Astrocyte of the spinal cord (primary cell): ENCODE measurements around the gene MEPE.

Experiments
- DNase-seq: peaks from one replicate; pipeline ENCODE4 v3.0.0; 2011; ENCODE audit warnings: low read depth, low spot score
- H3K4me3 ChIP-seq: 2 replicates; pipeline ENCODE4 v1.5.1; 2011; ENCODE audit warnings: low read depth, mild to moderate bottlenecking, low read length, moderate library complexity
- in situ Hi-C: cut with HindIII; loops from 2 replicates; pipeline ENCODE4 v1.10.0; 2017; ENCODE audit warnings: low sequenced_read_pairs
- TF ChIP-seq, protein P1 (sequence below): IDR thresholded peaks from 2 replicates; pipeline ENCODE4 v1.5.1; 2012; ENCODE audit warnings: low read depth, mild to moderate bottlenecking, low read length, inconsistent platforms

The MEPE gene

GRCh38 chr4:87855559-87855958 lies 22.8 kb downstream of the MEPE start:
- TF ChIP-seq, protein P1, sequence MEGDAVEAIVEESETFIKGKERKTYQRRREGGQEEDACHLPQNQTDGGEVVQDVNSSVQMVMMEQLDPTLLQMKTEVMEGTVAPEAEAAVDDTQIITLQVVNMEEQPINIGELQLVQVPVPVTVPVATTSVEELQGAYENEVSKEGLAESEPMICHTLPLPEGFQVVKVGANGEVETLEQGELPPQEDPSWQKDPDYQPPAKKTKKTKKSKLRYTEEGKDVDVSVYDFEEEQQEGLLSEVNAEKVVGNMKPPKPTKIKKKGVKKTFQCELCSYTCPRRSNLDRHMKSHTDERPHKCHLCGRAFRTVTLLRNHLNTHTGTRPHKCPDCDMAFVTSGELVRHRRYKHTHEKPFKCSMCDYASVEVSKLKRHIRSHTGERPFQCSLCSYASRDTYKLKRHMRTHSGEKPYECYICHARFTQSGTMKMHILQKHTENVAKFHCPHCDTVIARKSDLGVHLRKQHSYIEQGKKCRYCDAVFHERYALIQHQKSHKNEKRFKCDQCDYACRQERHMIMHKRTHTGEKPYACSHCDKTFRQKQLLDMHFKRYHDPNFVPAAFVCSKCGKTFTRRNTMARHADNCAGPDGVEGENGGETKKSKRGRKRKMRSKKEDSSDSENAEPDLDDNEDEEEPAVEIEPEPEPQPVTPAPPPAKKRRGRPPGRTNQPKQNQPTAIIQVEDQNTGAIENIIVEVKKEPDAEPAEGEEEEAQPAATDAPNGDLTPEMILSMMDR = no peak
- in situ Hi-C loops = no loop called here
- DNase-seq = no peak
- H3K4me3 ChIP-seq = no peak overlapping the region

GRCh38 chr4:87856816-87857215 lies 24.0 kb downstream of the MEPE start:
- DNase-seq = no peak
- no peak overlapping the region for H3K4me3 ChIP-seq
- TF ChIP-seq, protein P1 = no peak
- in situ Hi-C loops = no loop called here

GRCh38 chr4:87857789-87858188 lies 25.0 kb downstream of the MEPE start:
- no peak for DNase-seq

DNA sequence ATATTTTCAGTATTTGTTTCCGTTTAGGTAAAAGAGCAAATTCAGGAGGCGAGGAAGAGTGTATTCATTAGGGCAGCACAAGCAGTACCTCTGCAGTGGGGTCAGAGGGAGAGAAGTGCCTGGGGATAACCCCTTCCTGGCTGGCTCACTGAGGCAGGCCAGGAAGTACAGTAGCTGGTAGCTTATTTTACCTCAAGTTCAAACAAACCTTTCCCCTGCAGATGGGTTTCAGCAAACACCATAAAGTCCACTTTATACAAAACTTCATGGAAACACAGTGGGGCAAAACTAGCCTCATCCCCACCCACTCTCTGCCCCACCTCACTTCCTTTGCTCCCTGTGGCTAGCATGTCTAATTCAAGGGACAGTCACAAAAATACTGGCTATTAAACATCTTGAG lies 29.5 kb downstream of the MEPE start:
- H3K4me3 ChIP-seq = no peak overlapping the region
- in situ Hi-C loops = no loop called here
- TF ChIP-seq, protein P1 = no peak
- DNase-seq = no peak

More at GRCh38 chr4:87857789-87858188, 25.0 kb downstream of the MEPE start:
- TF ChIP-seq, protein P1 = no peak
- no peak overlapping the region for H3K4me3 ChIP-seq
- in situ Hi-C loops = no loop called here

GRCh38 chr4:87863486-87863885 lies 30.7 kb downstream of the MEPE start:
- in situ Hi-C loops = no loop called here
- TF ChIP-seq, protein P1 = peak; percentile 9

DNA sequence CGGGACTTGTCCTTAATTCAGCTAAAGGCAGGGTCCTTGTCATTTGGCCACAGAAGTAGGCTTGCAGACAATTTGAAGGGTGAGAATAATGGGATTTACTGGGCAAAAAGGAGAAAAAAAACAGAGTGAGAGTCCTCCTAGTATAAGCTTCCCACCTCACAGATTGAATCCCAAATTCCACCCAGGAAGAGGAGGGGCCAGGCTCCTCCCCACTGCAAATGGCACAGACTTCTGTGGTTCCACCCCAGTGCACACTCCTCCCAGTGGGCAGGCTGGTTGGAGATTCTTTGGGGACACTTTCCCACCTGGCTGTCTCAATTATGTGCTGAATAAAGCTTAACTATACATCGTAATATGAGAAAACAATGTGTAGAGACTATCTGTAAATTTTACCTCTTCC lies 31.6 kb downstream of the MEPE start:
- in situ Hi-C loops = no loop called here
- TF ChIP-seq, protein P1 = no peak
- no peak overlapping the region for H3K4me3 ChIP-seq
- no peak for DNase-seq

More at GRCh38 chr4:87863486-87863885, 30.7 kb downstream of the MEPE start:
- DNase-seq = no peak
- no peak overlapping the region for H3K4me3 ChIP-seq

DNA sequence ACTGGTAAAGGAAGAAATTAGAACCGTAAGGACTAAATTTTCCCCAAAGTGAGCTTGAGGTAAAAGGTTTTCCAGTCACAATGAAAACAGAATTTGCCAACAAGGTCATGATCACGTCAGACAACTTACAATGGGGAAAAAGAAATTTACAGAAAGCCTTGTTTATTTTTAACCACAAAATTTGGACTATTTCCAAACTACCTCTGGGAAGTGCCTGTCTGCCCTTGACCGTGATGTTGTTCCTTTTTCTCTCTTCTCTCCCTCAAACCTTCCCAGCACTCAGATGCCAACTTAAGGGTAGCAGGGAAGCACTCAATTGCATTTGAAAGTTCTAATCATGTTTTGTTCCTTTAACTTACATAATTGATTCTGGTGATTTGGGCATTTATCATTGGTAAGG lies 32.5 kb downstream of the MEPE start:
- no peak overlapping the region for H3K4me3 ChIP-seq
- TF ChIP-seq, protein P1 = no peak
- DNase-seq = peak; percentile 41
- in situ Hi-C loops = no loop called here
